HG02943 (cell line): Measurements from ENCODE around the gene MED20.
A peak's percentile ranks its signal among the peaks of the same experiment; 100 is the strongest.

Experiments used
- ATAC-seq: cut with Tn5 transposase; IDR thresholded peaks from one replicate; pipeline ENCODE4 v1.9.1; 2021; ENCODE audit warnings: mild to moderate bottlenecking, low read depth, moderate library complexity; ENCODE audit not compliant: unreplicated experiment

The MED20 gene

DNA sequence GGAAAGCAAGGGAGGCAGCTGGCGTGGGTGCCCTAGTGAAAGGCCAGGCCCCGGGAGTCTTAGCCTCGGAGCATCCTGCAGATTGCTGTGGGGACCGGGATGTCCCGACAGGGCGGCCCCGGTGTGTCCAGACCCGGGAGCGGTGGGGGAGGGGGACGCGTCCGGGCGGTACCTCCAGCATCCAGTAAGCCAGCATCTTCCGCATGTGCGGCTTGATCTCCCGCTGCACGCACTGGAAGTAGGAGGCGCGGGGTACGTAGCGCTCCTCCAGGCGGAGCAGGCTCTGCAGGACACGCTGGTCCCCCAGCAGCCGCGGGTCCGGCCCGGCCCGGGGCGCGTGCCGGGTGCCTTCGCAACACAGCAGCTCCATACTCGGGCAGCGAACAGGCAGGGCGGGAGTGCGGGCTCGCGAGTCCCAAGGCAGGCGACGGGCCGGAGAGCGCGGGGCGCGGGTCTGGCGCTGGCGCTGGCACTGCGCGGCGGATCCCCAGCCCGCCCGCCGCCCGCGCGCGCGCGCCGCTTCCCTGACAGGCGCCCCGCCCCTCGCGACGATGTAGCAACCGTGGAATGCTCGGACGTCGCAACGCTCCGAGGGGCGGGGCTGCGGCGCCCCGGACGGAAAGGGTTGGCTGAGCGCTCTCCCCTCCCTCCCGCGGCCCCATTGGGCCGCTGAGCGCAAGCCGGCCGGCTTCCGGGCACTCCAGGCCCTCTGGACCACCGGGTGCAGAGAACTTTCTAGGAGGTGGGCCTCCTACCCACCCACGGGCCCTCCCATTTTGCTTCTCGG lies 20.5 kb upstream of the MED20 start, which contains the start of gene CCND3:
Gene CCND3, minus strand, starts transcription at position 529 of the 787 bp plus-strand sequence. Its CDS starts 159 bp downstream, at position 370.
- peak; percentile 74 for ATAC-seq

DNA sequence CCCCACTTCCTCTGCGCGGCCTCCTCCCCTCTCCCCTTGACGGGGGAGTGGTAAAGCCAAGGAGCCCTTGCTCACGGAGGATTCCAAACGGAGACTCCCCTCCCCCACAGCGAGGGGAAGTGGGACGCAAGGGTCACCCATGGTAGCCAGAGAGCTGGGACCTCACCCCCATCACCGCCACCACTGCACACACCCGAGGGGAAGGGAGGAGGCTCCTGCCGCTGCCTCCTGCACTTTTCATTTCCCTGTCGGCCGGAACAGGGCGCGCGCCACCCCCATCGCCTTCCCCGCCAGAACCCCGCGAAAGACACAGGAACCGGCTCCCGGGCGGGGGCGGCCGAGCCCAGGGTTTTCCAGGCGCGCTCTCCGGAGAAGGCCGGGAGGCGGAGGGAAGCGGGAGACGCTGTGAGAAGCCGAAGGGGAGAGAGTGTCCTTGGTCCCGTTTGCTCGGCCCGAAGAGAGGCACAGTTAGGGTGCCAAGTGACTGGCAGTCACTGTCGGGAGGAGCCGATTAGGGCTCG lies 19.9 kb upstream of the MED20 start:
- ATAC-seq, result peak; percentile 7

DNA sequence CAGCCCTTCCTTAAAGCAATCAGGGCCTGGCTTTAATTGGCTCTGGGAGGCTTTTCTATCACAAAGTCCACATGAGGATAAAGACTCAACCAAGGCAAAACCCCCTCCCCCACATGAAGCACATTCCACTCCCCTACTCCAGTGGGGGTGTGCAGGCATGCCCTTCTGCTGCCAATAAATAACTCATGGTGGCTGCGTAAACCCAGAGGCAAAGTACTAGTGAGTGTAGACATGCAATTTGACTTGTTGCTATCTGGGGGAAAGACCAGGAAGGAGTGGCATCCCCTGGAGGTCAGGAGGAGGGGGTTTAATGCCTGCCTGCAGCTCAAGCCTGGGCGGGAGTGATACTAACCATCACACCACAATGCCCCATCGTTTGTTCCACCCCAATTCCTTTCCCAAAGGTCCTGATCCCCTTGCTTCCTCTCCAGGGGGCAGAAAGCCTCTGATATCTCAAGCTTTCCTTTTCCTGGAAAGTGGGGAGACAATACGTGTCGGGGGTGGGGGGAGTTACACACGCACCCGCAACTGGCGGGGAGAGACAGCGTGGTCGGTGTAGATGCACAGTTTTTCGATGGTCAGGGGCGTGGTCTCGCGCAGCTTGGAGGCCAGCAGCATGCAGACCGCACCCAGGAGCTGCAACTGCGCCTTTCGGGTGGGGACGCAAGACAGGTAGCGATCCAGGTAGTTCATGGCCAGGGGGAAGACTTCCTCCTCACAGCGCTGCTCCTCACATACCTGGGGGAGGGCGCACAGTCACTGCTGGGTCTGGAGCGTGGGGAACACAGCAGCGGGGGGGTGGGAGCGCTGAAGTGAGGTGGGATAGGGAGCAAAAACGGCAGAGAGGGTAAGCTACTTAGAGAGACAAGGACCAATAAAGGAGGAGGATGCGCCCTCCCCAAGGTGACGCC lies 19.2 kb upstream of the MED20 start:
- no peak for ATAC-seq

DNA sequence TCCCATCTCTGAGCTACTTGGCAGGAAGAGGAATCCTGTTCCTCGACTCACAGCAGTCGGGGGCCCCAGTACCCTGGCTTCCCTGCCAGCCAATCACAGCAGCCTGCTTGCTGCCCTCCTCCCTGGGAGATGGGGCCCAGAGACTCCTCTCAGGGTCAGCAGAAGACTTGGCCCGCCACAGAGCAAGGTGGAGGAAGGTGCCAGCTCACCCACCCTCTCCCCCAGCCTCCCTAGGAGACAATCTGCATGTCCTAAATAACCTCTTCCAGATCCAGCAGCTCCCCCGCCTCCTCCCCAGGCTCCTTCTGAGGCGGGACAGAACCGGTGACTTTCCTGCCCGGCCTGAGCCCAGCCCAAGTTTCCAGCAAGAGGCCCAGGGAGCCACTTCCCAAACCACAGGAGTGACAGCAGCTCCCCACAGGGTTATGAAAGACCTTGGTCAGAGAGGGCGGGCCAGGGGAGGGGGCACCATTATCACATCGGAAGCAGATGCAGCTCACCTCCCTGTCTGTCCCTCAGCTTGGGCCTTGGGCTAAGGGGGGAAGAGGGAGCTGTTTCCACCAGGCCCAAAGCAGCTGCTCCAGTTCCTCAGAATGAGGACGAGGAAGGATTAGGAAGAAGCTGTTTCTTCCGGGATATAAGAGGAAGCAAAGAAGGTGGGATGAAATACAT lies 18.4 kb upstream of the MED20 start:
- no peak for ATAC-seq

DNA sequence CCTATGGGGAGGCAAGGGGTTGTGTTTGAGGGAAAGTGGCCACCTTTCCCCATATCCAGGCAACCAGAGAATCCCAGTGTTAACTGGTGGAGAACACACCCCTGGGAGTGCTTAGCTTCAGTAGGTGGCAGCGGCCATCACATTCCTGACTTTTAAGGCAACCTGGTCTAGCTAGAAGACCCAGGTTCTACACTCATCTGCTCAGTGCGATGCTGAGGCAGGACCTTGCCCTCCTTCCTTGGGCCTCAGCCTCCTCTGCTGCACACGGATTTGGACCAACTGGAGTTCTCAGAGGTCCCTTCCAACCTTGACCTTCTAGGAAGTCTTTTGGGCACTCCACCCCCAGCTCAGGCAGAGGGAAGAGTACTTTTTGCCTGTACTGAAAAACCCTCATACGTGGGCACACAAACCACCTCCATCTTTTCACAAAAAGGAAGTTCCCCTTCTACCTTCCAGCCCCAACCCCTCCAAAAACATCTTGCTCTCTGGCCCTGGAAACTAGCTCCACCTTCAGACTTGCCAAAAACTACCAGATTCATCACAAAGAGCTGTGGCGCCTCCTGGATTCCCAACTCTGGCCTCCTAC lies 17.7 kb upstream of the MED20 start:
- ATAC-seq, result no peak

DNA sequence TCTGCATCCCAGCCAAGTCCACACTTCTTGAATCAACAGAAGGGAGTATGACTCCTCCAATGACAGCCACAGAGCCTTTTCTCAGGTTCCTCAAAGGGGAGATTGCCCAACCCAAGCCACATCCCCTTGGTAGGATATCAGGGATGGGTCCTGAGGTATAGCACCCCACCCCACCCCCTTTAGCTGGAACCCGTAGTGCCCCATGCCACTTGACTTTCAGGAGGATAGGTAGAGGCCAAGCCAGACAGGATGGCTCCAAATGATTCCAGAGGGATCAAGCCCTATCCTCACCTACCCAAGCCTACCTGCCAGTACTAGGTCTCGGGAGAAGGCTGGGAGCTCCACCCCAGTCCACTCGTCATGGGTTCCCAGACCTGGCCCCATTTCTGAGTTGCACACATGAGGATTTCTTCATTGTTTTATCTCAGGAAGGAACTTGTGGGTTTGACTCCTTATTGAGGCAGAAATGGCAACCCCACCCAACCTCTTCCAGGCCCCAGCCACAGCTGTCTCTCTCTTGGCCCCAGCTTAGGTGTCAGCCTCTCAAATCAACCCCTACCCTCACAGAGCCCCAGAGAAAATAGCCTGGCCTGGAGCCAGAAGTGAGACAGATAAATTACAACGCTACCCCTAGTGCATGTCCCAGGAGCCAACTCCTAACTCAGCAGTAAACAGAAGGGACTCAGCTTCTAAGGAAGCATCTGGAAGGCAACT lies 17.1 kb upstream of the MED20 start:
- ATAC-seq, result no peak

DNA sequence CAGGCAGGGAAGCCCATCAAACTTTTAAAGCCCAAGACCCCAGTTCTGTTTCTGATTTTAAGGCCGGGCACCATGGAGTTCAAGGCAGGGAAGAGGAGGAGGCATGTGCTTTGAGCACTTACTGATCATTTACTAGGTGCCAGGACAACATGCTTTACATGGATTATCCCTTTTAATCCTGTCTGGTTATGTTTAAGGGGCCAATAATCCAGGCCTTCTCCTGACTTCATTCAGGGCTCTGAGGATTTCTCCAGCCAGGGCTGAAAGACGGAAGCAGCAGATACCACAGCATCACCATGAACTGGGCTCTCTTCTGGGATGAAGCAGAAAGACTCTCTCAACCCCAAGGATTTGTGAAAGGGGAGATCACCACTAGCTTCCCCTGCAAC lies 16.5 kb upstream of the MED20 start:
- no peak for ATAC-seq

DNA sequence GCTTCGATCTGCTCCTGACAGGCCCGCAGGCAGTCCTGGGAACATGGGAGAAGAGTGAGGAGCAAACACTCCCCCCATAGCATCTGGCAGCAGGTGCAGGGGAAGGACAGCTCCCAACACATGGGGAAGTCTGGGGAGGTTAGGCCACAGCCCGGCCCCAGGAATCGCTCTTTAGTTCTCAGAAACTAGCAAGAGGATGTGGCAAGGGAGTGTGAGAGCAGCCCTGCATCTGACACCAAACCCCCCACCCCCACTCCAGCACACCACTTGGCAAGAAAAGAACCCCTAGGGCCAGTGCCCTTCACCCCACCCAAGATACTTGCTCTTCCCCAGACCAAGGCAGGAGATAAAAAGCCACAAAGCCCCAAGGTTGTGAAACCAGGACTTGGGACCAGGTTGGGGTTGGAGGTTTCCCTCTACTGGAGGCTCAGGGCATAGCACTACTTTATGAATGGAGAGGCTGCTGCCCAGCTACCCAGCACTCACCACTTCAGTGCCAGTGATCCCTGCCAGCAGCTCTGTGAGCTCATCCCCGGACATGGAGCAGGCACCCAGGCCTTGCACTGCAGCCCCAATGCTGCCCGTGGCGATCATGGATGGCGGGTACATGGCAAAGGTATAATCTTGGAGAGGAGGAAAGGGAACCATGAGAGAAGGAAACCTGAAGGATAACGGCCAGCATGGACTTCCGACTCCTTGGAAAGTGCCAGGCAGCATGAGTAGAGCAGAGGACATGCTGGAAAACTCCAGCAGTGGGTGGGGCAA lies 15.3 kb upstream of the MED20 start:
- no peak for ATAC-seq

DNA sequence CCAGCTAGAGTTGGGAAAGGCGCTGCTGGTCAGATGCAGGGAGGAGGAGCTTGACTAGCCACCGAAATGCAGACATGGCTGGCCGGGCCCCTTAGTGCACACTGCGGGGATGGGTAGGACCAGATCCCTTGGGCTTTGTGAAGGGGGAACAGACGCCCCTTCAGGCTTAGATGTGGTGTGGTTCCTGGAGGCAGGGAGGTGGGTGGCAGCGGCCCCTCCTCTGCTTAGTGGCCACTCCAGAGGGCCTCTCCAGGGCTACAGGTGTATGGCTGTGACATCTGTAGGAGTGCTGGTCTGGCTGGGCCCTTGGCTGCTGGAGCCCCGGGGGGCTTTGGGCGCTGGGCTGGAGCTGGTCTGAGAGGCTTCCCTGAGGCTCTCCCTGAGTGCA lies 14.7 kb upstream of the MED20 start:
- ATAC-seq, result no peak

DNA sequence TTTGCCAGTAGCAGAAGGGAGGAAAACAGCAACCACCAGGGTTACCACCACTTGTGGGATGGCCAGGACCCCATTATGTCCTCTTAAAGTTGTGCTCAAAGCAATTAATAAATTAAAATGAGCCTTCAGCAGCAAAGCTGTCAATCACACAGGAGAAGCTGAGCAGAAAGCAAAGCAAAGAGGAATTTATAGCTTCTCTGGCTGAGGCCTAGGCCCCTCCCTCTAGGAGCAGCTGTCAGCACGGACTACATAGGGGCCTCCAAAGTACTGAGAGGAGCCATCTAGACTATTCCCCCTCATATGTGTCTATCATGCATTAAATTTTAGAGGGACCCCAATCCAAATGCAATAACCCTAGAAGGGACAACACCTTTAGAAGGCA lies 14.2 kb upstream of the MED20 start:
- no peak for ATAC-seq

DNA sequence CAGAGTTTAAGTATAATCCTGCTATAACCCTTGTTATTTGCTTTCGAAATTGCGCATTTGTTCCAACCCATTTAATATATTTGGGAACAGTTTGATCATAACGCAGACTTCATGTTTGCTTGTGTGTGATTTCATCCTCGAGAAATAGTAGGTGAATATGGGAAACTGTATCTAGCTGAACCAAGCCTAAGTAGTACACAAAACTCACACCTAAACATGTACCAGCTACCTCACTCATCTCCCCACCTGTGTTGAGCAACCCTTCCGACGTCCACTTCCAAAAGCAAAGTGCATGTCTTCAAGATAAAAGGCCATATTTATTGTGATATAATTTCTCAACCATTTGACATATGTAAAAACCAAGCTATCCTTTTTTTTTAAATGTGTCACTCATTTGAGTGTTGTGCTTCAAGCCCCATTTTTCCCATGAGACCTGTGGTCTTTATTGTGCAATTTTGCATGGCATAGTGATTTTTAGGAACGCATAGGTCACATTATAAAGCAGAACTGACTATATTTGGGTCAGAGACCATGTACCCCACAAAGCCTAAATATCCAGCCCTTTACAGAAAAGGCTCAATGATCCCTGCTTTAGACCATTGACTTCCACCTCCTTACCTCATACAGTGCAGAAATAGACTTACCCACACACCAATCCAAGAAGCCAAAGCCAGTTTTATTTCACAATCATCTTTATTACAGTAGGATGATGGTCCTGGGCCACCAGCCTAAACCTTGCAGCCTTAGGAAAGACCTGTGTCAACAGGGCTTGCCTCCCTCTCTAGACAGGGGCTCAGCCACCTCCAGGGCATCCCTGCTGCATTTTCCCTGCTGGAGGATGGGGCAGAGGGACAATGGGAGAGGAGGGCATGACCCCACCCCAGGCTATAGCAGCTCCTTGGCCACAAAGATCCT lies 13.6 kb upstream of the MED20 start:
- ATAC-seq, result no peak

DNA sequence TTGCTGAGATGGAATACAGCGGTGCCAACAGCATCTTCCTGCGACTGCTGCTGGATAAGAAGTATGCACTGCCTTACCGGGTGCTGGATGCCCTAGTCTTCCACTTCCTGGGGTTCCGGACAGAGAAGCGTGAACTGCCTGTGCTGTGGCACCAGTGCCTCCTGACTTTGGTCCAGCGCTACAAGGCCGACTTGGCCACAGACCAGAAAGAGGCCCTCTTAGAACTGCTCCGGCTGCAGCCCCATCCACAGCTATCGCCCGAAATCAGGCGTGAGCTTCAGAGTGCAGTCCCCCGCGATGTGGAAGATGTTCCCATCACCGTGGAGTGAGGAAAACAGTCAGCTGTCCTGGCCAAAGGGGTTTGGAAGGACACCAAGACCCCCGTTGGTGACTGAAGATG lies 11.4 kb upstream of the MED20 start:
- ATAC-seq, result no peak

DNA sequence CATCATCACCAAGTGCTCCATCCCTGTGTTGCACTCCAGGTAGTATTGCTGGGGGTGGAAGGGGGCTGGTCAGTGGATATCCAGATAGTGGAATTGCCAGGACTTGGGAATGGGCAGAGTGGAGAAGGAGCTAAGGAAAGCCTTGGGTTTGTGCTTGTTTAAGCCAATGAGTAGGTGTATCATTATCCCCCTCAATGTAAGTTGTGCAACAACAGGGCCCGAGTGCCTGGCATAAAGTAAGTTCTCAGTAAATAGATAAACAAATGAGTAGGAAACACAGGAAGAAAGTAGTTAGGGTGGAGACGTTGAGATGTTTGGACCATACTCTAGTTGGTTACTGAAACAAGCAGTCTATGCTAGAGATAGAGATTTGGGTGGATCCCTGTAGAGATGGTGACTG lies 10.9 kb upstream of the MED20 start:
- ATAC-seq, result no peak

DNA sequence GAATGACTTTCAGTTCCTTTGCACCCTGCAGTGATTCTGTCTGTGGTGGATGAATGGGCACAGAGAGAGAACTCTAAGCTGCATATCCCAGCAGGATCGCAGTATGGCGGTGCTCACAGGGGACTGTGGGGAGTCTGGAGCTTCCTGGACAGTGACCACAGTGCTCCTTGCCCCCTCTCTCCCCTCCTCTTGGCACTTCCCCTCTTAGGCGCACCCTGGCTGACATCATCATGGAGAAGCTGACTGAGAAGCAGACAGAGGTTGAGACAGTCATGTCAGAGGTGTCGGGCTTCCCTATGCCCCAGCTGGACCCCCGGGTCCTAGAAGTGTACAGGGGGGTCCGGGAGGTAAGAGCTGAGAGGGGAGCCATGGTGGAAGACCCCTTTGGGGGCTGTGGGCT lies 9.0 kb upstream of the MED20 start:
- no peak for ATAC-seq

DNA sequence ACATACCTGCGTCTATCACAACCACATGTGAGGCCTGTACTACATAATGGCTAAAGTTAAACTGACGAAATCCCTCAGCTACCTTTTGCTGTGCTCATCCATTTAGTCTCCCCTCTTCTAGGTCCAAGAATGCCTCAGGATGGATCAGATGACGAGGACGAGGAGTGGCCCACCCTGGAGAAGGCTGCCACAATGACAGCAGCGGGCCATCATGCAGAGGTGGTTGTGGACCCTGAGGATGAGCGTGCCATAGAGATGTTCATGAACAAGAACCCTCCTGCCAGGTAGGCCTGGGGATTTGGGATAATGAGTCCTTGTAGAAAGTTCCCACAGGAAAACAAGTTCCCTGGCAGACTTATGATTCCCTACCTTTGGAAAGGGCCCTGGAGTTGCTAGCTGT lies 6.3 kb upstream of the MED20 start:
- no peak for ATAC-seq

DNA sequence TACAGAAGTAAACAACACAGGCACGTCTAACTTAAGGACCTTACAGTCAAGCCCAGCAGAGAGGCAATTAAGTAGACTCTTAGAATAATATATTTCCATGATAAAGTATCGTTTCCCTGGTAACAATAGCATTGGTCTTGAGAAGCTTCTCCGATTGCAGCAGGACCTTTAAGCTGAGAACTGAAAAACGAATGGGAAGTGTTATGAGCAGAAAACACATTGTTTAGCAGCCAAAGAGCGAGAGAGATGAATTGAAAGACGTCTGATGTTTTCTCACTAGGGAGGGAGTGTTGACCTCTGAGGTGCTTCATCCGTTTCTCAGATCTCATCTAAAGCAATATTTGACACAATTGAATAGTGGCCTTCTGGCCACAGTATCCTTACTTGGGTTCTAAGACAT lies 1.2 kb upstream of the MED20 start:
- ATAC-seq, result no peak

DNA sequence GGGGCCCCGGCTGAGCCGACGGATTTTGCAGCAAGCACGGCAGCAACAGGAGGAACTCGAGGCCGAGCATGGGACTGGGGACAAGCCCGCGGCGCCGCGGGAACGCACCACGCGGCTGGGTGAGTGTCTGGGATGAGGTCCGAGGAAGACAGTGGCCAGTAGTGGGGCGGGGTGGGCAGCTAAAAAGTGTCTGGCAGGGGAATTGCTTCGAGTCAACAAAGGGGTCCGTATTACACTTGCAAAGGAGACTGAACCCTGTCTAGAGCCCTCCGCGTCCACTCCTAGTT lies 716 bp upstream of the MED20 start:
- peak; percentile 6 for ATAC-seq

DNA sequence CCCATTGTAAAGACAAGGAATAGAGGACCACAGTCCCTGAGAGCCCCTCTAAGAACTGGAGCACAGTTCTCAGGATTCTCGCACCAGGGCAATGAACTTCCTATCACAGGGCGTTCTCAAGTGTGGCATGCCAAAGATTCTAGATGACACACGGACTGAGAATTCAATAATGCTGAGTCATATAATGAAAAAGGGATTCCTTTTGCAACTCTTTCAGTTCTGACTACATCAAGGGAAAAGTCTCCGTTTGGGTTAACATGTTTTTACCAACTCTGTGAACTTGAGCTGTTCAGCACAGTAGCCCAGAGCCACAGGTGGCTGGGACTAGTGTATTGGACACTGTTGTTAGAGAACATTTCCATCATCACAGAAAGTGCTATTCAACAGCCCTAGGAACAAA lies 3.4 kb downstream of the MED20 start:
- no peak for ATAC-seq
